Right ventricle myocardium superior (tissue), 1 donor: Measurements from ENCODE around the gene ANKRD33. TPM values are rescaled to one million over a fixed set of nuclear protein-coding genes. Genes with fewer than 3 reads are reported as not detected.

Experiments
- ATAC-seq: fragments of 200-7000 bp; cut with Tn5 transposase; one replicate; pipeline ENCODE4 v1.9.1; 2020; ENCODE audit warnings: mild to moderate bottlenecking; ENCODE audit not compliant: poor library complexity
- DNase-seq: peaks from one replicate; pipeline ENCODE4 v3.0.0-alpha.2; 2020
- intact Hi-C: fragments of 100-400 bp; cut with DNase I; formaldehyde crosslinking; loops from one replicate; pipeline ENCODE4 v1.11.2; 2022
- long read RNA-seq: library from polyadenylated mRNA; unstranded; transcript quantifications from one replicate; pipeline ENCODE4 v2.0.0, GENCODE V29; 2021
- total RNA-seq: library from RNA; stranded (reverse); fragmentation: NEBNext Ultra II Directional; extraction: Animal tissue kit (Norgen Biotek cat#: 25700); gene quantifications from one replicate; pipeline ENCODE4 v1.2.1, GENCODE V29; 2021
- donor health status: DM: no; HTN: yes; CAD: no; lungs with severe emphysema.

Gene ANKRD33, protein sequence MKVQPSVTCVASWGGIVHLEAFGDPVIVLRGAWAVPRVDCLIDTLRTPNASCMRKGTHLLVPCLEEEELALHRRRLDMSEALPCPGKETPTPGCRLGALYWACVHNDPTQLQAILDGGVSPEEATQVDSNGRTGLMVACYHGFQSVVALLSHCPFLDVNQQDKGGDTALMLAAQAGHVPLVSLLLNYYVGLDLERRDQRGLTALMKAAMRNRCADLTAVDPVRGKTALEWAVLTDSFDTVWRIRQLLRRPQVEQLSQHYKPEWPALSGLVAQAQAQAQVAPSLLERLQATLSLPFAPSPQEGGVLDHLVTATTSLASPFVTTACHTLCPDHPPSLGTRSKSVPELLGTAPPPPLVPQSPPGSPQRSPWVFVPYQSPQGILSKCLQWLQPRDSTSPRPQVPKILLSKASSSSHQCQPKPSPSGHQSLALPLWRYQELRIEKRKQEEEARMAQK
- not detected for total RNA-seq
- long read RNA-seq: 0 reads

DNA sequence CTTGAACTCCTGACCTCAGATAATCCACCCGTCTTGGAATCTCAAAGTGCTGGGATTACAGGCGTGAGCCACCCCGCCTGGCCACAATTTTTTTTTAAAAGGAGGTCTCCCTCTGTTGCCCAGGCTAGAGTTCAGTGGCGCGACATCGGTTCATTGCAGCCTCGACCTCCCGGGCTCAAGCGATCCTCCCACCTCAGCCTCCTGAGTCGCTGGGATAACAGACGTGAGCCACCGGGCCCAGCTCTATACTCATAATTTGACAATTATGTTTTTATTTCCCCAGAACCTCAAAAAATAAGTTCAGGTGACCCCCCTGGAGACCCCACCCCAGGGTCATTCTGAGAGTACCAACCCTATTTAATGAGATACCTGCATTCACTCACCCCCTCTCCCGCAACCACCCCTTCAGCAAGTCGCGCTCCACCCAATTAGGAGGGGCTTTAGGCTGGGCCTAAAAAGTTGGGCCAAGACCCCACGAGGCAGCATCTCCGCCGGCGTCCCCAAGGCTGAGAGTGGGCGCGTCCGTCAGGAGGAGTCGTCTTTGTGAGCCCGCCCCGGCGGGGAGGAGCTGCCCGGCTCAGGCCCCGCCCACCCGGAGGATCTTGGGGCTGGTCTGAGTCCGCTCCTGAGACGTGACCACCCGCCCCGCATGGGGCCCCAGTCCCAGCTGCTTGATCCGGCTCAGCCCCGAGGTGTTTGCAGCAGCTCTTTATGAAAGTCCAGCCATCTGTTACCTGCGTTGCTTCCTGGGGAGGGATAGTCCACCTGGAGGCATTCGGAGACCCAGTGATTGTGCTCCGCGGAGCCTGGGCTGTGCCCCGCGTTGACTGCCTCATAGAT lies at the start of gene ANKRD33:
TSS of gene ANKRD33 (plus strand) at position 628 of the 840 bp plus-strand sequence. CDS start at position 712, 84 bp downstream.
- DNase-seq (peak; percentile 73), ATAC-seq (peak; percentile 23)
- intact Hi-C loops: no loop called here

GRCh38 chr12:51838762-51839161 lies 49.1 kb upstream of the ANKRD33 start:
- intact Hi-C loops: no loop called here
- ATAC-seq: peak; percentile 60
- DNase-seq: no peak

- peak; percentile 65 for ATAC-seq
- intact Hi-C loops: no loop called here
- DNase-seq: no peak
Observed at GRCh38 chr12:51839310-51839947, 48.5 kb upstream of the ANKRD33 start.

GRCh38 chr12:51840966-51841365 lies 46.9 kb upstream of the ANKRD33 start:
- intact Hi-C loops: no loop called here
- DNase-seq: no peak
- ATAC-seq: no peak

- no peak for DNase-seq
- intact Hi-C loops: no loop called here
- no peak for ATAC-seq
Observed at GRCh38 chr12:51841727-51842126, 46.2 kb upstream of the ANKRD33 start.

DNA sequence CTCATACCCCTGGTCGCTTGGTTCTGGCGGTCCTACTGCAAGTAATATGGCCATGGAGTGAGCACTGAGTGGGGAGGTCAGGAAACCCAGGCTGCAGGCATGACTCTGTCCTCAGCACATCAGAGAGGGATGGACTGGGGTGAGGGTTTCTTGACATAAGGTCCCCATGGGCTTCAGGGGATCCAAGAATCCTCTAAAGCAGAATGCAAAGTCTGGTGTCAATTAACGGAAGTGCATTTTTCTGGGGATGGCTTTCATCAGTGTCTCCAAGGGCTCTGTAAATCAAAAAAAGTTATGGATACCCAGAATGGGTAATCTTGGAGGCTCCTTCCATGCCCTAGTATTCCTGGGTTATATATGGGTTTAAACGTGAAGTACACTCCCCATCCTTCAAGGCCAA lies 43.0 kb upstream of the ANKRD33 start:
- intact Hi-C loops: no loop called here
- DNase-seq (no peak), ATAC-seq (no peak)

DNA sequence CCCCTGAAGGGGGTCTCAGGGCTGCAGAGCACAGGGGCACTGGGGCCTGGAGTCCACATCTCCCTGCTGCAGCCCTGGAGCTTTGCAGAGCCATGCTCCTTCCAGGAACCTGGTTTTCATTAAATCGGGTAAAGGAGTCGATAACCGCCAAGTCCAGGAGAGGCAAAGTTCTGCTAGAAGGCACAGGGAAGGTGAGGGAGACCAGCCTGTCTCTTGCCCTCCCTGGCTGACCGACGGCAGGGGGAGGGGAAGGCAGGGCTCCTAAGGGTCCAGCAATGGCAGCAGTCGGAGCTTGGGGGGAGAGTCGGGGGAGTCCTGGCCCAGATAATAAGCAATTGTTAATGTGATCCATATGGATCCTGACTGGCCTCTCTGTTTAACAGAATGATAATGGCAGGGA lies 42.4 kb upstream of the ANKRD33 start:
- intact Hi-C loops: no loop called here
- no peak for DNase-seq

GRCh38 chr12:51846271-51846691 lies 41.6 kb upstream of the ANKRD33 start:
- ATAC-seq (no peak), DNase-seq (no peak)
- intact Hi-C loops: no loop called here

More for the DNA sequence above, 42.4 kb upstream of the ANKRD33 start:
- ATAC-seq: no peak

DNA sequence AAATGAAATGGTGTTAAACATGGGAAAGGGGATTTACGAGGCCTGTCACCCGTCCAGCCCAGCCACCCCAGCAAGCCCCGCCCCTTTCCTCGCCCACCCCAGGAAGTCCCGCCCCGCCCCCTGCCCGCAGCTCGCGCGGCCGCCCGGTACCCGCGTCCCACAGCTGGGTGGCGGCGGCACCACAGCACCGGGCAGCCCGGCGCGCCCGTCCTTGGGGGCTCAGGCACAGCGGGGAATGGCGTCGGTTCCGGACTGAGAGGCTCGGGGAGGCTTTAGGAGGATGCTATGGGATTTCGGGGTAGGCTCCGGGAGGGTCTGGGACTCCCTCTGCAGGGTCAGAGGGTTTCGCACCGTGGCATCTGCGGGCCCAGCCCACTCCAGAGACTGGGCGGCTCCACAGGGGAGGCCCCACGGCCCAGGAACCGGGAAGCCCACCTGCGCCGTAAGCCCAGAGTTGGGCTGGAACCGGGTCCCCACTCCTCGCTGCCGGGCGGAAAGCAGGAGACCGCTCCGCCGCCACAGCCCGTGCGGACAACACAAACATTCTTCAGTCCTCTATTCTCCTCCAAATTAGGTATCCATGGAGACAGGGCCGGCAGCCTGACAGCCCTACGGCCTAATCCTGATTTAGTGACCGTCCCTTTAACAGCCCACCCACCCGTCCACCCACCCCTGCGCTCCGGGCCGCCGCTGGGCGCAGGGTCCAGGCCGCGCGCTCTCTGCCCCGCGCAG lies 40.8 kb upstream of the ANKRD33 start:
- intact Hi-C loops: no loop called here
- ATAC-seq (peak; percentile 62), DNase-seq (peak; percentile 72)

GRCh38 chr12:51847643-51848325 lies 40.1 kb upstream of the ANKRD33 start:
- DNase-seq (peak; percentile 54), ATAC-seq (peak; percentile 41)
- intact Hi-C loops: no loop called here

- intact Hi-C loops: no loop called here
- DNase-seq (no peak), ATAC-seq (no peak)
Observed at GRCh38 chr12:51848326-51848727, 39.6 kb upstream of the ANKRD33 start, which contains the start of gene FIGNL2. Gene FIGNL2, minus strand, starts transcription at chr12:51848718. Its CDS starts 26,305 bp downstream, at chr12:51822413.

GRCh38 chr12:51848841-51849735 lies 38.8 kb upstream of the ANKRD33 start:
- no peak for ATAC-seq
- intact Hi-C loops: no loop called here
- no peak for DNase-seq

DNA sequence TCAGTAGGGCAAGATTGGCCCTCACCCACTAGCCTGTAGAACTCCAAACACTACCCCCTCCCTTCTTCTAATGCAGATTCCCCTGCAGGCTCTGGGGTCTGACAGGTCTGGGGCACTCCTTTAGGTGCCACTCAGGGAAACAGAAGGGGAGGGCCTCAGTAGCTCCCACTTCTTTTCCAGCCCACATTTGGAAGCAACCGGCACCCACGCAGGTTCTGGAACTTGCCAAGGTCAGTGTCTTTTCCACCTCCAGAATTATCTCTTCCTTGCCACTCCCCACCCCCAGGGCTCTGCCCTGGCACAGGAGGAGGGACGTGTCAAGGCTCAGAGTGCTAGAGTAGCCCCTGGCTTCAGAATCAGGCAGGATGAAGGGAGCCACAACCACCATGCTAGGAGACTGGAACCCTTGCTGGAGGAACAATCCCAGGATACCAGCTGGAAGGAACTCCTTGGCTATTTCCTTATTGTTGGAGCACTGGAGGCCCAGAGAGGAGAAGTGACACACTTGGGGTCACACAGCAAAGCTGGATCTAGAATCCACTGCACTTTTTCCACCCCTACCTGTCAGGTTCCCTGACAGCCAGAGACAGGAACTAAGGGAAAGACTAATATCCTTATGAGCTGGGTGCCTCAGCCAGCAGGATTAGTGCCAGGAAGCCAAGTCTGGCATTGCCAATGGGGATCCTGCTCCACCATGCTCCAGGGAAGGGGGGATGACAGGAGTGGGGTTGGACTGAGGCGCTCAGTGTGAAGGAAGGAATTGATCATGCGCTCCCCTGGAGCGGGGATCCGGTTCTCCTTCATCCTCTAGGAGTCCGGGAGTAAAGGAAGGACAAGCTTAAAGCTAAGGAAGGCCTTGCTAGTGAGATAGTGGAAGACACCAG lies 37.6 kb upstream of the ANKRD33 start:
- DNase-seq (no peak), ATAC-seq (no peak)
- intact Hi-C loops: no loop called here

DNA sequence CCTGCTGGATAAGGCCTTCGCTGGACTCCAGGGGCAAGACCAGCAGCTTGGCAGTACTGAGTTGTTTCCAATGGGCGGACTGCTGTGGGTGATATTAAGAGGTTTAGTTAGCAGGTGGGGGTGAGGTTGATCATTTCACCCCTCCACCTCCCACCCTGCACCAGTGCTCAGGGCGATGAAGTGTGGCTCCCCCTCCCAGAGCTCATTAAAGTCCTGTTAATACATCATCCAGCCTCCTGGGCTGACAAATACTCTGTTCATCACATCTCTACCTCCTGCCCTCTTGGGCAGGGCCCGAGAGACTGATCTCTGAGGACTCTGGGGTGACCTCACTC lies 37.0 kb upstream of the ANKRD33 start:
- DNase-seq (no peak), ATAC-seq (no peak)
- intact Hi-C loops: no loop called here

DNA sequence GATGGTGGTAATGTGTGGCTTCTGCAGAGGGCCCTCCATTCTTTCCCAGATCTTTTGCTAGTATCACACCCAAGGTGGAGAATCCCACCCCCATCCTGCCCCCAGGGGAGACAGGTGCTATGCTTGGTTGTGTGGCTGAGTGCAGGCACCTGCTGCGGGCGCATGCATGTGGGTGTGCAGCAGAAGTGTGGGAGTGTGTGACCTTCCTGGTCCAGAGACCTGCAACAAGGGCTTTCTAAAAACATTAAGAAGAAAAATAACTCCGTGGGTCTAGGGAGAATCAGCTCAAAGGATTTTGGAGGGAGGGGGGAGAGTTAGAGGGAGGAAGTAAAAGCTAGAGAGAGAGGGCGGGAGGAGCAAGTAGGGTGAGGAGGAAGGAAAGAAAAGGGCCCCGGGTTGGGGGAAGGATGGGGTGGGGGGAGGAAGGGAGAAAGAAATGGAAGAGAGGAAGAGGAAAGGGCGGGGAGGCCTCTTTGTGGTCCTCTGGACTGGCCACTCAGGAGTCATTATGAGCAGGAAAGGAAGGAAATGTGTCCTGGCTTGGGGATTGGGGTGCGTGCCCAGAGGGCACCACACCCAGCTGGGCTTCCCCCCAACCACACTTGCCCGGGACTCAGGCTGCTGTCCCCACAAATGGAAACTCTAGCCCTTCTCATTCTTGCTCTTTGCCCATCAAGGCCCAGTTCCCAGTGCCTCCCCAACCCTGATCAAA lies 36.3 kb upstream of the ANKRD33 start:
- DNase-seq: peak; percentile 60
- ATAC-seq: peak; percentile 47
- intact Hi-C loops: no loop called here
